Endothelial cell of umbilical vein (primary cell): Measurements from ENCODE around the gene PAPPA.

ENCODE experiments used
- CTCF ChIP-seq, 2 donors: IDR thresholded peaks; 1 replicate in 1 of 2; 2 replicates in 1 of 2; pipeline ENCODE4 v1.5.1; 2011; ENCODE audit warnings: low read length in 2 of 2, mild to moderate bottlenecking in 2 of 2, moderate library complexity in 2 of 2, control low read depth in 1 of 2, inconsistent platforms in 1 of 2, low read depth in 1 of 2; ENCODE audit not compliant: insufficient read depth in 1 of 2; ENCODE audit errors: extremely low read depth in 1 of 2
- EZH2 ChIP-seq: IDR thresholded peaks from 2 replicates; pipeline ENCODE4 v1.6.1; 2012; ENCODE audit warnings: borderline replicate concordance, low read depth, mild to moderate bottlenecking, moderate library complexity, low read length, inconsistent platforms; ENCODE audit not compliant: severe bottlenecking
- GATA2 ChIP-seq: IDR thresholded peaks from 2 replicates; pipeline ENCODE4 v1.7.0; 2011; ENCODE audit warnings: low read depth, mild to moderate bottlenecking, moderate library complexity, mixed read lengths, low read length; ENCODE audit not compliant: insufficient read length, insufficient read depth
- MYC ChIP-seq: IDR thresholded peaks from one replicate; pipeline ENCODE4 v1.6.1; 2011; ENCODE audit warnings: mild to moderate bottlenecking, low read depth, low read length
- POLR2A ChIP-seq: IDR thresholded peaks from 2 replicates; pipeline ENCODE4 v1.6.1; 2012; ENCODE audit warnings: low read depth, mild to moderate bottlenecking, control low read depth, low read length
- POLR2AphosphoS5 ChIP-seq: IDR thresholded peaks from 2 replicates; pipeline ENCODE4 v1.6.1; 2012; ENCODE audit warnings: low read depth, mild to moderate bottlenecking, control low read depth, low read length, moderate library complexity; ENCODE audit not compliant: insufficient read depth
- TF ChIP-seq, protein P1 (sequence below): IDR thresholded peaks from 2 replicates; pipeline ENCODE4 v1.6.1; 2011; ENCODE audit not compliant: insufficient read depth, insufficient read length

DNA sequence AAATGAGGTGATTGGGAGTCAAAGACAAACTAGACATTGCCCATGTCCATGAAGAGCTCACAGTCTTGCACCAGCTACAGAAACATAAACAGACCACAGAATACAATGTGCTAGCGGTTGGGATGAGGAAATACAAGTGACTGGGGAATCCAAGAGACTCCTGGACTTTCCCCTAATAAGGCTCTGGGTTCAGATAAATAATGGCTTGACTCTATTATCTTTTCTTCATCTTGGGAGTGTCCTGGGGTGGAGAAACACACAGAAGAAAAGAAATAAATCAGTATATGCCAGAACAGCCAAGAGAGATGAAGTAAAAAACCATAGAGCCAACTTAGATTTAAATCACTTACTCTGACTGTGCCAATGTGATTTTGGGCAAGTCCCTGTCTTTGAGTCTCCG, 227.8 kb downstream of the PAPPA start:
- TF ChIP-seq POLR2A (no peak), CTCF (IDR thresholded peaks at IDR 0.05; ENCODE audit: extremely low read depth in 1 of 2, insufficient read depth in 1 of 2, low read depth in 1 of 2, low read length in 2 of 2) (no peak), POLR2AphosphoS5 (no peak), EZH2 (no peak), MYC (no peak), GATA2 (no peak)
- TF ChIP-seq, protein P1, sequence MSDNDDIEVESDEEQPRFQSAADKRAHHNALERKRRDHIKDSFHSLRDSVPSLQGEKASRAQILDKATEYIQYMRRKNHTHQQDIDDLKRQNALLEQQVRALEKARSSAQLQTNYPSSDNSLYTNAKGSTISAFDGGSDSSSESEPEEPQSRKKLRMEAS: no peak
